Measurements from ENCODE around the gene FOXP1.

The FOXP1 gene

GRCh38 chr3:71164881-71165280, 418.6 kb downstream of the FOXP1 start:
- no peak for DNase-seq (ENCODE audit: extremely low read depth in 1 of 2, low read depth in 1 of 2)

GRCh38 chr3:71163198-71163918, 420.2 kb downstream of the FOXP1 start:
- DNase-seq (ENCODE audit: extremely low read depth in 1 of 2, low read depth in 1 of 2): no peak

- no peak for DNase-seq (ENCODE audit: extremely low read depth in 1 of 2, low read depth in 1 of 2)
These were observed 421.3 kb downstream of the FOXP1 start for GRCh38 chr3:71162221-71162620.

- no peak for DNase-seq (ENCODE audit: extremely low read depth in 1 of 2, low read depth in 1 of 2)
These were observed 422.6 kb downstream of the FOXP1 start for GRCh38 chr3:71160785-71161546.

GRCh38 chr3:71156062-71156665, 427.4 kb downstream of the FOXP1 start:
- no peak for DNase-seq (ENCODE audit: extremely low read depth in 1 of 2, low read depth in 1 of 2)

GRCh38 chr3:71154846-71155245, 428.7 kb downstream of the FOXP1 start:
- DNase-seq (ENCODE audit: extremely low read depth in 1 of 2, low read depth in 1 of 2): no peak

GRCh38 chr3:71153713-71154112, 429.8 kb downstream of the FOXP1 start:
- no peak for DNase-seq (ENCODE audit: extremely low read depth in 1 of 2, low read depth in 1 of 2)

GRCh38 chr3:71152892-71153265, 430.6 kb downstream of the FOXP1 start:
- DNase-seq (ENCODE audit: extremely low read depth in 1 of 2, low read depth in 1 of 2): no peak

GRCh38 chr3:71152039-71152891, 431.3 kb downstream of the FOXP1 start:
- DNase-seq (ENCODE audit: extremely low read depth in 1 of 2, low read depth in 1 of 2): no peak

GRCh38 chr3:71149959-71150954, 433.3 kb downstream of the FOXP1 start:
- no peak for DNase-seq (ENCODE audit: extremely low read depth in 1 of 2, low read depth in 1 of 2)

GRCh38 chr3:71148455-71149060, 435.0 kb downstream of the FOXP1 start:
- no peak for DNase-seq (ENCODE audit: extremely low read depth in 1 of 2, low read depth in 1 of 2)

GRCh38 chr3:71146673-71147072, 436.9 kb downstream of the FOXP1 start:
- DNase-seq (ENCODE audit: extremely low read depth in 1 of 2, low read depth in 1 of 2): no peak

- no peak for DNase-seq (ENCODE audit: extremely low read depth in 1 of 2, low read depth in 1 of 2)
These were observed 437.6 kb downstream of the FOXP1 start for GRCh38 chr3:71145954-71146353.

- no peak for DNase-seq (ENCODE audit: extremely low read depth in 1 of 2, low read depth in 1 of 2)
These were observed 438.8 kb downstream of the FOXP1 start for GRCh38 chr3:71144525-71145253.

- DNase-seq (ENCODE audit: extremely low read depth in 1 of 2, low read depth in 1 of 2): no peak
These were observed 440.0 kb downstream of the FOXP1 start for GRCh38 chr3:71143493-71143892.

GRCh38 chr3:71142441-71143161, 440.9 kb downstream of the FOXP1 start:
- no peak for DNase-seq (ENCODE audit: extremely low read depth in 1 of 2, low read depth in 1 of 2)

GRCh38 chr3:71140477-71140876, 443.1 kb downstream of the FOXP1 start:
- DNase-seq (ENCODE audit: extremely low read depth in 1 of 2, low read depth in 1 of 2): no peak

GRCh38 chr3:71139496-71139895, 444.0 kb downstream of the FOXP1 start:
- DNase-seq (ENCODE audit: extremely low read depth in 1 of 2, low read depth in 1 of 2): no peak
